Suppressor macrophage treated with lipopolysaccharide for 1 hour (primary cell): ENCODE data around the gene AKAP5.

Experiments used
- DNase-seq, 3 donors: peaks; one replicate each; pipeline ENCODE4 v3.0.0-alpha.2; 2020 to 2022

AKAP5 gene

DNA sequence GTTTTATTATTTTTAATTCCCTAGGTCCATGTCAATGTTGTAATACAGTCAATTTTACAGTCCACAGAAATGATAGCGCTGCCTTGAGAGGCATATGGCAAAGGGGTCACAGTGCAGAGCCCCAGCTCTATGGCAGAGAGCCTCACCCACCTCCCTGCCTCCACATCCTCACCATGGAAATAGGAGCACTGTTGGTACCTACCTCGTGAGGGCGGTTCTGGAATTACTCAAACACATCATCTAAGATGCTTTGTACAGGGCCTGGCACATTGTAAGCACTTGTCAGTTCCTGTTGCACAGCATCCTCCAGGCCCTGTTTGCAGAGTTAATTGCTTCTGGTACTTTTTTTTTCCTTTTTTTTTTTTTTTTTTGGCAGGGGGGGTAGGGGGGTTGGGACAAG is 4.1 kb upstream of the AKAP5 start:
- no peak for DNase-seq

- no peak for DNase-seq
These were observed 2.1 kb upstream of the AKAP5 start for GRCh38 chr14:64463195-64463594.

DNA sequence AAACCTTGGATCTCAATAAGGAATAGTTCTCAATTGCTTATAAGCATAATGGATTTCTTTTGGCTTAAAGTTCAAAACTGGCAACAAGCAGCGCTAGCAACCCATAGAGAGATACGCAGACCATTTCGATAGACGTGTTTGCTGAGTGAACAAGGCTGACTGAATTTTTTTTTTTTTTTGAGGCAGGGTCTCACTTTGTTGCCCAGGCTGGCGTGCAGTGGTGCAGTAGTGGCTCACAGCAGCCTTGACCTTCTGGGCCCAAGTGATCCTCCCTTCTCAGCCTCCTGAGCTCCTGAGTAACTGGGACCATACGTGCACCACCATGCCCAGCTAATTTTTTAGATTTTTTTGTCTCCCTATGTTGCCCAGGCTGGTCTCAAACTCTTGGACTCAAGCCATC is 1.4 kb upstream of the AKAP5 start:
- no peak for DNase-seq

GRCh38 chr14:64464651-64465050 is 648 bp upstream of the AKAP5 start:
- DNase-seq = no peak

DNA sequence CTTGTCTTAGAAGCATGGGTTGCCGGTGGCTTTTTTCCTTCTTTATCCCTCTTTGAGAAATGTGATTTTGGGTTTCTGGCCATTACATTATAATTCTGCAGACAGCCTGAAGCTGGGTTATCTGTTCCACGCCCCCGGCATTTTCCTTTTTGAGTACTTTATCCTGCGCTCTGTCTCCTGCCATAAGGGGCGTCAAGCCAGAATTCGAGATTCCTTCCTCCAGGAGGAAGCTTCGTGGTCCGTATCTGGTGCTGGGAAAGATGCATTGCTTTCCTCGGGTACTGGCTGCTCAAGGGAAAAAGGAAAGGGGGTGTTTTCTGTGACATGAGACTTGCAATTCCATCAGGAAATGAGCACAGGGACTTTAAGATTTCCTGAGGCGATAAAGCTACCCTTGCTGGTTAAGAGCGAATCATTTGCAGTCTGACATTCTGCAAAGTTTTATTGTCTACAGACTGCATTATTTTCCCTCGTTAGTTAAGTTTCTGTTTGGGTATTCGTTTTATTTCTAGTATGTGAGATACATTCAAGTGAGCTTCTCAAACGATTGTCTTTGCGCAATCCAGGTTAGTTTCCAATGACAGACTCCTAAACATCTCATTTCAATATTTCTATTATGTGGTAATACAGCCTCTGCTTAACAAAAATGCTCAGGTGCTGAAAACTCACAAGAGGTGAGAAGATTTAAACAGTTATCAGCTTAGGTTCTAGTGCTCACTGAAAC is 694 bp downstream of the AKAP5 start:
- peak; percentile 12 to 27 (median 17) for DNase-seq

DNA sequence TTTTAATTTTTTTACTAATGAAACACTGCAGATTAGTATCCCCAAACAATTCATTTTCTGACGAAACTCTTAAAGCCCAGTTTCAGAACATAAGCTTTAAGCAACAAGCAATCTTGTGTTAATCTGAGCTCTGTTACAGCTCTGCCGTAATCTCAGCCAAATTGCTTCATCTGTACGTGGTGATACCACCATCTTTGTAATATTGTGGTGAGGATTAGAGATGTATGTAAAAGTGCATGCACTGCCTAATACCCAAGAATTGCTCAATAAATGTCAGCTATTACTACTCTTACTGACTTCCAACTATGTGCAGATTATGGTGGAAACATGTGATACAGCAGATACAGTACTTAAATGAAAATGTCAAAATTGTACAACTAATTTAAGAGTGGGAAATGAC is 1.8 kb downstream of the AKAP5 start:
- DNase-seq = peak; percentile 10 to 43 (median 41)

DNA sequence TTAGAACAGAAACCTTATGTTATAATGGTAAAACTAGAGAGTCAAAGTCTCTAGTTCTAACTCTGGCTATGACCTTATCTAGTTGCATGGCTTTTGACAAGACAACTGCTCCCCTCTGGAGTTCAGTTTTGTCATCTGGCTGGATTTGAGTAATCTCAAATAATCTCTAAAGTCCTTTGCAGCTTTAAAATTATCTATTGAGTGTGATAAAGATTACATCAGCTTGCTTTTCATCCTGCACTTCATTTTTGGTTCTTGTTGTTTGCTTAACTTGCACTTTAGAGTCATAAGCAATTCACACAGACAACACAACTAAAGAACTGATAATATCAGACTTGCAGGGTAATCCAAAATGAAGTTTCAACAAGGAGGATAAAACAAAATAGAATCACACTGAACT is 2.3 kb downstream of the AKAP5 start:
- no peak for DNase-seq

DNA sequence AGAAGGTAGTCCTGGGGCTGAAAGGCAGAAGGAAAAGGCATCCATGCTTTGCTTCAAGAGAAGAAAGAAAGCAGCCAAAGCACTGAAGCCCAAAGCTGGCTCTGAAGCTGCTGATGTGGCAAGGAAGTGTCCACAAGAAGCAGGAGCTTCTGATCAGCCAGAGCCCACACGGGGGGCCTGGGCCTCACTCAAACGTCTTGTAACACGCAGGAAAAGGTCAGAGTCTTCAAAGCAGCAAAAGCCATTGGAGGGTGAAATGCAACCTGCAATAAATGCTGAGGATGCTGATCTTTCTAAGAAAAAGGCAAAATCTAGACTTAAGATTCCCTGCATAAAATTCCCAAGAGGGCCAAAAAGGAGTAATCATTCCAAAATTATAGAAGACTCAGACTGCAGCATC is 3.2 kb downstream of the AKAP5 start:
- no peak for DNase-seq

GRCh38 chr14:64474041-64474440 is 8.7 kb downstream of the AKAP5 start:
- DNase-seq = no peak

DNA sequence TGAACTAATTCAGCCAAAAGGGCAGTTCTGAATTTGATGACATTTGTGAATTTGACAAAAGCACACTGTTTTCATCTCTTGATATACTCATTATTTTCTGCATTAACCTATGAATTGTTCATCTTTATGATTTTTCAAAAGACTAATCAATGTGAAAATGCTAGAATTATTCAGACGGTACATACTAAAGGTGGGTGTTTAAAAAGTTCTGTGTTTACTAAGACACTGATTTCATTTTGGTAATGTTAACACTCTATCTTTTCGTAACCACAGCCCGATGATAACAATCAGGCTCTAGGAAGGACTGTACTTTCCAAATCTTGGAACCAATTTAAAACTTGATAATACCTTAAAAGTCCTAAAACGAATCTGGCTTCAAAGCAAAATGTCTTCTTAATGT is 9.4 kb downstream of the AKAP5 start:
- DNase-seq = no peak

DNA sequence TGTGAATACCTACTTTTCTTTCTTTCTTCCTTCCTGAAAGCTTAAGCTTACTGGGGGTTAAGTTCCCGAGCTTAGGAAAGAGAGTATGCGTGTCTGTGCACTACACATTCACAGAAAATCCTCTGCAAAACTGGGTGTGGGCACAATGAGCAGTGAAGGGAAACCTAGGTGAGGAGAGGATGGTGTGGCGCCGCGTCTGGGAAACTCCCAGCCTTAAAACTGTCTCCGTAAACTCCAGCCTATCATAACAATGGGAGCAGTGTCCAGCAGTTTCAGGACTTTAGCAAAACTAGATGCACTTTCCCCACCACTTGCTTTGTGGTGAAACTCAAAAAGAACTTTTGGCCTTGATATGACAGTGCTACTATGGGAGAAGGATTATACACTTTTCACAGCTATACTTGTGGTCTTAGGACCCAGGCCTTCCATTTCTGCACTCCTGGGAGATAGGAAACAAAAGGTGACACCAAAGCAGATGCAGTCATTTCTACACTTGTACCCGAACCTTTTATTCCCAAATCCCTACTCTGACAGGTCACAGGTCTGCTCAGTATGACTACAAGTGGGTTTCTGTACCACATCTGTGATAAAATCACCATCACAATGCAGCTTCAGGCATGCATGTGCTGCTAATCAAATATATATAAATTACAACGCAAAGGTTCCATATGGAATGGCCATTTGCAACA is 10.4 kb downstream of the AKAP5 start:
- no peak for DNase-seq

- no peak for DNase-seq
These were observed 11.1 kb downstream of the AKAP5 start for GRCh38 chr14:64476438-64476837.

GRCh38 chr14:64478634-64479250 is 13.4 kb downstream of the AKAP5 start:
- DNase-seq = peak; percentile 45 to 66 (median 53)

DNA sequence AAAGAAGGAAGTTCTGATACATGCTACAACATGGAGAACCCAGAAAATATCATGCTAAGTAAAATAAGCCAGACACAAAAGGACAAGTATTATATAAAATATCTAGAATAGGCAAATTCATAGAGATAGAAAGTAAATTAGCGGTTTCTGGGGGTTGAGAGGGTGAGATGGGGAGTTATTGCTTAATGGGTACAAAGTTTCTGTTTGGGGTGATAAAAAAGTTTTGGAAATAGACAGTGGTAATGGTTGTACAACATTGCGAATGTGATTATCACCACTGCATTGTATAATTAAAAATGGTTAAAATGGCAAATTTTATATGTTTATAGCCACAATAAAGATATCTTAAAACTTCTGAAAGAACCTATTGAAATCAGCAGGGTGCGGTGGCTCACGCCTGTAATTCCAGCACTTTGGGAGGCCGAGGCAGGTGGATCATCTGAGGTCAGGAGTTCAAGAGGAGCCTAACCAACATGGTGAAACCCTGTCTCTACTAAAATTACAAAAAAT is 23.3 kb downstream of the AKAP5 start:
- DNase-seq = no peak

GRCh38 chr14:64491637-64492036 is 26.3 kb downstream of the AKAP5 start:
- no peak for DNase-seq

DNA sequence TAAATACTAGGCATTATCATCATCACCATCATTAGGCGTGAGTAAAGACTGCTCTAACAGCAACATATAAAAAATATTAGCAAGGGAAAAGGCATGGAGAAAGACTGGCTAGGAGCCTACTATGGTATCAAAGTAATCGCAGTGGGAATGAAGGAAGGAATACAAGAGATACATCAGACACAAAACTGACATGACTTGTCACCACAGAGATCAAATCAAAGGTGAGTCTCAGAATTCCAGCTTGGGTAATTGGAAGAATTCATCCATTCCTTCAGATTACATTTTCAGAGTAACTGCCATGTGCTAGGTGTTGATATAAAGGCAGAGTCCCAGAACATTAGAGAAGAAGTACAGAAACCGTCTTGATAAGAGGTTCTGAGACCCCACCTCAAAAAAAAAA is 28.2 kb downstream of the AKAP5 start:
- DNase-seq = no peak

DNA sequence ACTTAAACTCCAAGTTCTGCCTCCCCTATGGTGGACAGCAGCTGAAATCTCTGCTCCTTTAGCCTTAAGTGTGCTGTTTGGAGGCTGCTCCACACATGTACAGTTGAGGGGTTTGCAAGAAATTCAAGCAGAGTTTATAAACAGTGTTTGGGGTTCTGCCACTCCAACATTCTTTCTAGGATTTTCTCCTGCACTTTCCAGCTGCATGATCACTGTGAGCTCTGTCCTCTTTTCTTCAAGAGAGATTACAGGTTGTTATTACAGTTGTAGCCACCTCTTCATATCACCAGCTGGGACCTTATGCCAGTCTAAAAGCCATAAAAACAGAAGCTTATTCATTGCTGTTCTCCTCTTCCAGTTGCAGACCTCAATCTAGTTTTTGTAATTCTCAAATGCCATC is 30.0 kb downstream of the AKAP5 start:
- DNase-seq = no peak

DNA sequence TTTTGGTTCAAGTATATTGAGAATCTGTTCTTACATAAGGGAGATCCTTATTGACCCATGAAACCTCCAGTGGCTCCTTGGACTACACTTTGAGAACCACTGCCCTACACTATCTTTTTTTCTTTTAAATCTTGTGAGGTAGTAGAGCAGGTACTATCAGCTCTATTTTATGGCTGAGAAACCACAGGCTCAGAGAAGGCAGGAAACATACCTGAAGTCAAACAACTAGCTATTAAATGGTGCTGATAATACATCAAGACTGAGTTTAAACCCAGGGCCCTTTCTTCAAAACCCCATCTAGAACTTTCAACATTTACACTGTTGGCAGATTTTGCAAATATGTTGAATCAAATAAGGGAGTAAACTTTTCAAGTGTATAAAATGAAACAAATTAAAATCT is 31.5 kb downstream of the AKAP5 start:
- DNase-seq = no peak

DNA sequence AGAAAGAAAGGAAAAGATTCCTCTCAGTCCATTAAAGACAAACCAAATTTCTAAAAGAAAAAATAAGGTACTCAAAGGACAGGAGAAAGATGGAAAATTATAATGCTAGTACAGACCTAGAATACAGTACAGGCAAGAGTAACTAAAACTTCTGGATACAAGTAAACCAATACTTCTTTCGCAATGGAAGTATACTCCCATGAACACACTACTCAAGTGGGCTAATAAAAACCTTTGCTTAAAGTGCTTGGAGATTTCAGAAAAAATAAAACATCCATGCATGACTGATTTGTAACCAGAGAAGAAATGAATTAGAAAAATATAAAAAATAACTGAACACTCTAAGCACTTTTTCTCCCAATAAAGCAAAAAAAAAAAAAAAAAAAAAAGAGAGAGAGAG is 34.8 kb downstream of the AKAP5 start:
- no peak for DNase-seq

- DNase-seq = peak; percentile 32 to 39 (median 39)
These were observed 36.3 kb downstream of the AKAP5 start for GRCh38 chr14:64501411-64502171.

DNA sequence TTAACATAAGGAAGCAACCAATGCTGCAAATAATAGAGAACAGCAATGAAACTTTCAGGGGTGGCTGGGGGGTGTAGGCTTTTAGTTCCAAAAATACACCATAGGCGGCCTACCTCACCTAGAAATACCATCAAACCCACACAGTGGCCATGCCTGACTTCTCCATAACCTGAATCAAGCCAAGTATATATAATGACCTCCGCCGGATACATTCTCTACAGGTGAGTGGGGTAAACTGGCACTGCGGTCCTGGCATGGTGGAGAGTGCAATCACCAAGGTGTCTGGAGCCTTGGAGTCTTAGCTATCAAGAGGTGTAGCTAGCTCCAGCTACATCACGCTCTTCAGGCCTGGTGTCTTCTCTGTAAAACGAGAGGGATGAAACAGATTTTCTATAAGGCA is 37.2 kb downstream of the AKAP5 start:
- no peak for DNase-seq

GRCh38 chr14:64502887-64503433 is 37.7 kb downstream of the AKAP5 start:
- DNase-seq = no peak
